ENCODE measurements around the gene KIAA1217.

KIAA1217 gene

DNA sequence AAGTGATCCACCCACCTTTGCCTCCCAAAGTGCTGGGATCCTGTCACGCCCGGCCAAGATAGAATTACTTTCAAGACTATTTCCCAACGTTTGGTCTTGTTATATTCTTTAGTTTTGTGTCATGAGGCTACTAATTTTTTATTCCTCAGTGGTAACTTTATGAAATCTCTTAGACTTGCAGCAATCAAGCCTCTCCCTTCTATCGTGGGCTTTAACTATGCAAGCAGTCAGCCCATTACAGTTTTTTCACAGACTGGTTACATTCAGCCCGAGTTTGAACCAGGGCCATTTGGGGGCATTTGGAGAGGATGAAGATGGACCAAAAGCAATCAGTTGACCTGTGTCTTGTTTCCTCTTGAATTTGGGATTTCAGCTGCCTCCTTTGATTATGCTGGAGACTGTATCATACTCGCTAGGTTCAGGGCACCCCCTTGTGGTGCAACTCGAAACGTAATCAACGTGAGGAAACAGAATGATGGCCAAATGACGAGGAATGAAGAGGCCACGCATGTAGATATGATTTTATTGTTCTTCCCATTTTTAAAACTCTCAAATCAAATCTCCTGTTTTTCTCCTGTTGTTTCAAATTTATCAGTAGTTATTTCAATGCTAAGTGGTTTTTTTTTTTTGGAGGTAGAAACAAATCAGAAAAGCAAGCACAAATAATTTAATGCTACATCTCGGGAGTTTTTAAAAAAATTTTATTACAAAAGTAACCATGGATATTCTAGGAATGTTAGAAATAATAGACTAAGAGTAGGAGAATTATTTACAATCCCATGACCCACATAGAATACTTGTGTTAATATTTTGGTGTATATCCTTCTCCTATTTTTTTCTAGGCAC lies 151.6 kb downstream of the KIAA1217 start:
- DNase-seq (ENCODE audit: extremely low read depth in 1 of 2, low read depth in 1 of 2): no peak

- no peak for DNase-seq (ENCODE audit: extremely low read depth in 1 of 2, low read depth in 1 of 2)
These were observed 154.1 kb downstream of the KIAA1217 start for GRCh38 chr10:24363070-24363469.

DNA sequence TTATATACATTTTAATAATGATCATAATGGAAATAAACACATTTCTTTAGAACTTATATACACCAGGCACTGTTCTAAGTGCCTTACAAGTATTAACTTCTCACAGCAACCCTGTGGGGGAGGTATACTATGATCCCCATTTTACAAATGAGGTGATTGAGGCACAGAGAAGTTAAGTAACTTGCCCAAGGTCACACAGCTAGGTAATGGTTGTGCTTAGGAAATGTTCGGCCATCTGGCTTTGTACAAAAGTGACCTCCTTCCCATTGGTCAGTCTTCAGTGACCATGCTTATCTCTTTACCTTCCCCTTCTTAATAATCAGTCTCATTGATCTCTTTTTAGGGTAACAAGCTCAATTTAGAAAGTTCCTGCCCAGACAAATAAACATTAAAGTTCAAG lies 158.8 kb downstream of the KIAA1217 start:
- DNase-seq (ENCODE audit: extremely low read depth in 1 of 2, low read depth in 1 of 2): no peak

GRCh38 chr10:24370877-24371276 lies 161.9 kb downstream of the KIAA1217 start:
- DNase-seq (ENCODE audit: extremely low read depth in 1 of 2, low read depth in 1 of 2): no peak

GRCh38 chr10:24371396-24371795 lies 162.5 kb downstream of the KIAA1217 start:
- DNase-seq (ENCODE audit: extremely low read depth in 1 of 2, low read depth in 1 of 2): no peak

GRCh38 chr10:24374134-24374915 lies 165.4 kb downstream of the KIAA1217 start:
- no peak for DNase-seq (ENCODE audit: extremely low read depth in 1 of 2, low read depth in 1 of 2)

DNA sequence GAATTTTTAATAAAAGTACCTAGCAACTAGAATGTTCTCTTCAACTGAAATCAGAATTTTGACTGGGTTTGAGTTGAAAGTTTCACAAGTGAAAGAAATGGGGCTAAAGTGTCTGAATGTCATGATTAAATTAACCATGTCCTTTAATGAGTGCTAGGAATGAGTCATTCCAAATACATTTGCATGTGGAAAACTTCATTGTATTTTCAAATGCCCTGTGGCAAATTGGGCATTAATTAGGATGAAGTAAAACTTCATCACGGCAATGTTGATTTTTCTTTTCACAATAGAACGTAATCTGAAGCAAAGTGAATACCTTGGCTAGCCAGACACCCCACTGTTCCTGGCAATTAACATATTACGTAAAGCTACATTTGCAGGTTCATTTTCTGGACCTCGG lies 166.6 kb downstream of the KIAA1217 start:
- no peak for DNase-seq (ENCODE audit: extremely low read depth in 1 of 2, low read depth in 1 of 2)

DNA sequence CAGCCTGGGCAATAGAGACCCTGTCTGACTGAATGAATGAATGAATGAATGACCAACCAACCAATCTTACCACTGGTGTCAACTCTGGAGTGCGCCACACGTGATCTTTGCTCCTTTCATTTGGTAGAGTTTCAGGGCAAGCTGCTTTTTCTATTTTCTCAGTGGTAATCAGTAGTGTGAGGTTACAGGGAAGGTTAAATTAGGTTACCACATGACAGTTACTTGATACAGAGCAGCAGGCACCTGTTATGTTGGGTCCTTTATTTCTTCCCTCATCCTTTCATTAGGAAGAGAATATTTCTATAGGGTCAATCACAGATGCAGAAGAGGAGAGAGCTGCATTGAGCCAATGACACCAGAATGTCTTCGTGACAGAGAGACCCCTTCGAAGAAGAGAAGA lies 167.8 kb downstream of the KIAA1217 start:
- DNase-seq (ENCODE audit: extremely low read depth in 1 of 2, low read depth in 1 of 2): no peak

- no peak for DNase-seq (ENCODE audit: extremely low read depth in 1 of 2, low read depth in 1 of 2)
These were observed 169.4 kb downstream of the KIAA1217 start for GRCh38 chr10:24378126-24378920.

DNA sequence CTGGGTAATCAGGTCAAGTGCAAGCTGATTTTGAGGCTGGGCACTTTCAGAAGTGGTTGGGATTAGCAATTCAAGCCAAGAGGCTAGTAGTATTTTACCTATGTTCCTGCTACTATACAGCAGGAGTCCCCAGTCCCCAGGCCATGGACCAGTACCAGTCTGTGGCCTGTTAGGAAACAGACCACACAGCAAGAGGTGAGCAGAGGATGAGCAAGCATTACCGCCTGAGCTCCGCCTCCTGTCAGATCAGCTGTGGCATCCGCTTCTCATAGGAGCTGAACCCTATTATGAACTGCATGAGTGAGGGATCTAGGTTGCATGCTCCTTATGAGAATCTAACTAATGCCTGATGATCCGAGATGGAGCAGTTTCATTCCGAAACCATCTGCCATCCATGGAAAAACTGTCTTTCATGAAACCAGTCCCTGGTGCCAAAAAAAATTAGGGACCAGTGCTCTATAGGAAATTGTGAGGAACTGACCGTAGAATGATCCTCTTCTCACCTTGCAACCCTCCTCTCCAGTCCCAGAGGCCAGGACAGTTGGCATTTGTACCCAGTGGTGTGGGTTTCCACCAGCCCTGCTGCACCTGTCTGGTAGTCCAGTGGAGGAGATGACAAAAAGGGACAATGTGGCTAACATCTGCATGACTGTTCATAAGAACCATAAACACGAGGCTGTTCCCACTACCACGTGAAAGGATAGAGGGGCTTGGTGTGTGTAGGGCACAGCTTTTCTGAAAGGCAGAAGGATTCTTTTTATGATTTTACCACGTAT lies 172.5 kb downstream of the KIAA1217 start:
- DNase-seq (ENCODE audit: extremely low read depth in 1 of 2, low read depth in 1 of 2): no peak

GRCh38 chr10:24382045-24382444 lies 173.1 kb downstream of the KIAA1217 start:
- DNase-seq (ENCODE audit: extremely low read depth in 1 of 2, low read depth in 1 of 2): no peak

DNA sequence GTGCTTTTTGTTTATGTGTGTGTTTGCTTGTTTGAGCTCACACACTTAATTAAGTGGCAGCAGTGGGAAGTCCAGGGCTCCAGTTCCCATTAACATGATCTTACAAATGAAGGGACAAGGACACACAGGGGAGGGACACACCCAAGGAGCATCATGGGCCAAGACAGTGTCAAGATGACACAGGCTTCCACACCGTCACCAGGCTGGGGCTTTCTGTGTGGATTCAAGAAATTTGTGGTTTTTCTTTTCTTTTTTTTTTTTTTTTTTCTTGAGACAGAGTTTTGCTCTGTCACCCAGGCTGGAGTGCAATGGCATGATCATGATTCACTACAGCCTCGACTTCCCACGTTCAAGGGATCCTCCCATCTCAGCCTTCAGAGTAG lies 173.6 kb downstream of the KIAA1217 start:
- no peak for DNase-seq (ENCODE audit: extremely low read depth in 1 of 2, low read depth in 1 of 2)

- DNase-seq (ENCODE audit: extremely low read depth in 1 of 2, low read depth in 1 of 2): no peak
These were observed 174.2 kb downstream of the KIAA1217 start for GRCh38 chr10:24382979-24383663.

GRCh38 chr10:24383681-24384106 lies 174.8 kb downstream of the KIAA1217 start:
- no peak for DNase-seq (ENCODE audit: extremely low read depth in 1 of 2, low read depth in 1 of 2)

DNA sequence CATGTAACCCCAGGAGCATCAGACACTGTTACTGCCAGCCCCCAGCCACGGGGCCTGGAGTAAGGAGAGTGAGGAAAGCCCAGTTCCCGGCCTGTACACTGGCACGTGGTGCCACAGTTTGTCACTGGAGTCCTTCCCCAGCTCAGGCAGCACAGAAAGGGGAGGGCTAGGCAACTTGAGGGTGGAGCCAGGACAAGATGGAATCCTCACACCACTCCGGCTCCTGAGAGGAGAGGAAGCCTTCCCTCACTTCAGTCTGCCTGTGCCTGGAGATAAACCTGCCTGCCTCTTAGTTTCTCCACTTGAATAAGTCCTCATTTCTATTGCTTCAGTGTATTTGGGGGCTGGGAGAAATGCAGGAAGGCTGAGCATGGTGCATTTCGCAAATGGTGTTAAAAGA lies 176.0 kb downstream of the KIAA1217 start:
- DNase-seq (ENCODE audit: extremely low read depth in 1 of 2, low read depth in 1 of 2): no peak

- DNase-seq (ENCODE audit: extremely low read depth in 1 of 2, low read depth in 1 of 2): no peak
These were observed 176.8 kb downstream of the KIAA1217 start for GRCh38 chr10:24385776-24386175.

- DNase-seq (ENCODE audit: extremely low read depth in 1 of 2, low read depth in 1 of 2): no peak
These were observed 181.3 kb downstream of the KIAA1217 start for GRCh38 chr10:24390146-24390700.

- DNase-seq (ENCODE audit: extremely low read depth in 1 of 2, low read depth in 1 of 2): no peak
These were observed 181.8 kb downstream of the KIAA1217 start for GRCh38 chr10:24390746-24391145.

DNA sequence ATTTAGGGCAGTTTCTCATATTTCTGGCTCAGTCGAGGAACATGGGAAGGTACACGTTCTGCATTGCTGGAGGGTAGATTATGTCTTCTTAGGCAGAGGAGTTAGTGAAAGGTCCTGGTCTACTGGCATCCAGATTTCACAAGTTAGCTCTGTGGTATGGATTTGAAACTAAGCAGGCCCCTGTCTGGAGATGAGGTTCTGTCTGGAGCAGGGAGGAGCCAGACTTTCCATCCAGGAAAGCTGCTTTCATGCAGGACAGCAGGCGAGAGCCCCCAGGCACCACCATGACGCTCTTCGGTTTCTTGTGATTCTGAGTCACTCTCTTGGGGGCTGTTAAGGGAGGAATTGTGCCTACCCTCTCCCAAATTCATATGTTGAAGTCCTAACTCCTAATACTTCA lies 184.3 kb downstream of the KIAA1217 start:
- no peak for DNase-seq (ENCODE audit: extremely low read depth in 1 of 2, low read depth in 1 of 2)
